ENCODE results near the gene MGLL. TPM values are rescaled to one million over a fixed set of nuclear protein-coding genes. Genes with fewer than 3 reads are reported as not detected.
A peak's percentile ranks its signal among the peaks of the same experiment; 100 is the strongest.

MGLL gene
- total RNA-seq, 1 experiment from 2014 or later = 0.94 TPM

DNA sequence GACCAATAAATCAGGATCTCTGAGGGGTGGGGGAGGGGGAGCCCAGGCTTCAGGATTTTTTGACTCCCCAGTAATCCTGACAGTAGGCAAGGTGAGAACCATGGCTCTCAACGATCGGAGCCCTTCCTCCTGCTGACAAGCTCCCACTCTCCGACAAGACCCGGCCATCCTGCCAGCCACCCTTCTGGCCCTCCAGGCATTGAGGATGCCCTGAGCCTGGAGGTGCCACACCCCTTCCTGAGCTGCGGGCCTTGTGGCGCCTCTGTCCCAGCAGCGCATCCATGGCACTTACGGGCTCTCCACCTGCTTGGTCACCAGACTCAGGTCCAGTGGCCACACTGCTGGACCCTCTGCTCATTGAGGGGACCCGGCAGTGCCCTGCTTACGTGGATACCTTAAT is 46.0 kb downstream of the MGLL start:
- Mint-ChIP-seq H3K27ac (no peak overlapping the region), H3K4me1 (no peaks in the 10 kb centered on the region), H3K36me3 (0 out of 2 replicates have a peak, but pooled peaks cover 4% of the 10 kb centered on the region), H3K4me3 (no peak overlapping the region), H3K27me3 (ENCODE audit: low read depth) (no peaks in the 10 kb centered on the region), H3K9me3 (peaks cover 14% of the 10 kb centered on the region)
- CTCF ChIA-PET = no interaction called here
- POLR2A ChIA-PET = no interaction called here
- no peak for ATAC-seq
- no peak for DNase-seq (ENCODE audit: low spot score)
- TF ChIP-seq ATF1 (CRISPR knock-in tag; IDR thresholded peaks at IDR 0.05) = no peak
- TF ChIP-seq, protein P1, sequence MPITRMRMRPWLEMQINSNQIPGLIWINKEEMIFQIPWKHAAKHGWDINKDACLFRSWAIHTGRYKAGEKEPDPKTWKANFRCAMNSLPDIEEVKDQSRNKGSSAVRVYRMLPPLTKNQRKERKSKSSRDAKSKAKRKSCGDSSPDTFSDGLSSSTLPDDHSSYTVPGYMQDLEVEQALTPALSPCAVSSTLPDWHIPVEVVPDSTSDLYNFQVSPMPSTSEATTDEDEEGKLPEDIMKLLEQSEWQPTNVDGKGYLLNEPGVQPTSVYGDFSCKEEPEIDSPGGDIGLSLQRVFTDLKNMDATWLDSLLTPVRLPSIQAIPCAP (CRISPR knock-in tag; IDR thresholded peaks at IDR 0.05) = no peak
- TF ChIP-seq OVOL2 (CRISPR knock-in tag; IDR thresholded peaks at IDR 0.05; ENCODE audit: borderline replicate concordance) = no peak
- no peak for TF ChIP-seq TP53 (CRISPR knock-in tag; IDR thresholded peaks at IDR 0.05)
- TF ChIP-seq, protein P2, sequence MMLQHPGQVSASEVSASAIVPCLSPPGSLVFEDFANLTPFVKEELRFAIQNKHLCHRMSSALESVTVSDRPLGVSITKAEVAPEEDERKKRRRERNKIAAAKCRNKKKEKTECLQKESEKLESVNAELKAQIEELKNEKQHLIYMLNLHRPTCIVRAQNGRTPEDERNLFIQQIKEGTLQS (CRISPR knock-in tag; conservative IDR thresholded peaks at IDR 0.05) = no peak
- TF ChIP-seq, protein P3, sequence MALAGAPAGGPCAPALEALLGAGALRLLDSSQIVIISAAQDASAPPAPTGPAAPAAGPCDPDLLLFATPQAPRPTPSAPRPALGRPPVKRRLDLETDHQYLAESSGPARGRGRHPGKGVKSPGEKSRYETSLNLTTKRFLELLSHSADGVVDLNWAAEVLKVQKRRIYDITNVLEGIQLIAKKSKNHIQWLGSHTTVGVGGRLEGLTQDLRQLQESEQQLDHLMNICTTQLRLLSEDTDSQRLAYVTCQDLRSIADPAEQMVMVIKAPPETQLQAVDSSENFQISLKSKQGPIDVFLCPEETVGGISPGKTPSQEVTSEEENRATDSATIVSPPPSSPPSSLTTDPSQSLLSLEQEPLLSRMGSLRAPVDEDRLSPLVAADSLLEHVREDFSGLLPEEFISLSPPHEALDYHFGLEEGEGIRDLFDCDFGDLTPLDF (CRISPR knock-in tag; IDR thresholded peaks at IDR 0.05) = no peak
- TF ChIP-seq KAT7 (CRISPR knock-in tag; IDR thresholded peaks at IDR 0.05; ENCODE audit: borderline replicate concordance) = no peak
- TF ChIP-seq, protein P4, sequence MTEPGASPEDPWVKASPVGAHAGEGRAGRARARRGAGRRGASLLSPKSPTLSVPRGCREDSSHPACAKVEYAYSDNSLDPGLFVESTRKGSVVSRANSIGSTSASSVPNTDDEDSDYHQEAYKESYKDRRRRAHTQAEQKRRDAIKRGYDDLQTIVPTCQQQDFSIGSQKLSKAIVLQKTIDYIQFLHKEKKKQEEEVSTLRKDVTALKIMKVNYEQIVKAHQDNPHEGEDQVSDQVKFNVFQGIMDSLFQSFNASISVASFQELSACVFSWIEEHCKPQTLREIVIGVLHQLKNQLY (CRISPR knock-in tag; IDR thresholded peaks at IDR 0.05) = no peak
- TF ChIP-seq MYBL2 (CRISPR knock-in tag; IDR thresholded peaks at IDR 0.05) = no peak
- TF ChIP-seq ZNF138 (CRISPR knock-in tag; conservative IDR thresholded peaks at IDR 0.05) = no peak
- TF ChIP-seq, protein P5, sequence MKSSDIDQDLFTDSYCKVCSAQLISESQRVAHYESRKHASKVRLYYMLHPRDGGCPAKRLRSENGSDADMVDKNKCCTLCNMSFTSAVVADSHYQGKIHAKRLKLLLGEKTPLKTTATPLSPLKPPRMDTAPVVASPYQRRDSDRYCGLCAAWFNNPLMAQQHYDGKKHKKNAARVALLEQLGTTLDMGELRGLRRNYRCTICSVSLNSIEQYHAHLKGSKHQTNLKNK (CRISPR knock-in tag; IDR thresholded peaks at IDR 0.05) = no peak
- TF ChIP-seq ZNF416 (CRISPR knock-in tag; IDR thresholded peaks at IDR 0.05) = no peak
- no peak for TF ChIP-seq IRF2 (CRISPR knock-in tag; IDR thresholded peaks at IDR 0.05; ENCODE audit: borderline replicate concordance, low read depth)
- no peak for TF ChIP-seq FOXP1 (CRISPR knock-in tag; IDR thresholded peaks at IDR 0.05; ENCODE audit: borderline replicate concordance)
- TF ChIP-seq ZNF121 (CRISPR knock-in tag; IDR thresholded peaks at IDR 0.05) = no peak
- TF ChIP-seq ZNF671 (CRISPR knock-in tag; IDR thresholded peaks at IDR 0.05) = no peak
- no peak for TF ChIP-seq TEAD1 (CRISPR knock-in tag; IDR thresholded peaks at IDR 0.05)
- no peak for TF ChIP-seq ZNF263 (CRISPR knock-in tag; IDR thresholded peaks at IDR 0.05; ENCODE audit: low read depth)
- TF ChIP-seq PRRX2 (CRISPR knock-in tag; IDR thresholded peaks at IDR 0.05) = no peak
- TF ChIP-seq, protein P6, sequence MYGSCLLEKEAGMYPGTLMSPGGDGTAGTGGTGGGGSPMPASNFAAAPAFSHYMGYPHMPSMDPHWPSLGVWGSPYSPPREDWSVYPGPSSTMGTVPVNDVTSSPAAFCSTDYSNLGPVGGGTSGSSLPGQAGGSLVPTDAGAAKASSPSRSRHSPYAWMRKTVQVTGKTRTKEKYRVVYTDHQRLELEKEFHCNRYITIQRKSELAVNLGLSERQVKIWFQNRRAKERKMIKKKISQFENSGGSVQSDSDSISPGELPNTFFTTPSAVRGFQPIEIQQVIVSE (CRISPR knock-in tag; IDR thresholded peaks at IDR 0.05; ENCODE audit: borderline replicate concordance) = no peak

DNA sequence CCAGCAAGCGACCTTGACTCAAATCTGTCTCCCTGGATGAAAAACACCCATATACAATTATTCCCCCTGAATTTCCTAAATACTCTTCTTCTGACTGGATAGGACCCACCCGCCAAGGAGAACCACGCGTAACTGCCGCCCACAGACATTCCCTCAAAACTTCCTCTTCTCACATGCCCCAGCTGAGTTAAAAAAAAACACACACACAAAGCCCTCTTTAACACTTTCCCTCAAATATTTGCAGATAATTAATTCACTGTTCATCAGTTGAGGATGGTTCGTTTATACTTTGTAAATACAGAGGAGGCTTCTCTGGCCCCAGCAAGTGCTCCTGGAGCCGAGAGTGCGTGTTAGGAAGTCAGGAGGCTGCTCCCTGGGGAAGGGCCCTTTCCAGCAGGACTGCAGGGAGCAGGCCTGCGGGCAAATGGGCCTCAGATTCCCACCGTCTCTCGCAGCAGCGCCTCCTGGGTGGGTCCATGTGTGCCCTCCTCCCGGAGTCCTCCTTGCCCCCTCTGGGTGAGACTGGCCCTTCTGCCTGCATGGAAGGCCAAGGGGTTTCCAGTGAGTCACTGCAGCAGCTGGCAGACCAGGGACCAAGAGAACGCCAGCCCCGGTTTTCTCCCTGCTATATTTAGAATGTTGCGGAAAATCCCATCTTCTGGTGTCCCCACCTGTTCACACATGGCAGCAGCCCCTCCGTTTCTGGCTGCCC is 46.8 kb downstream of the MGLL start:
- peaks cover 14% of the 10 kb centered on the region for H3K9me3 Mint-ChIP-seq
- no peaks in the 10 kb centered on the region for H3K27me3 Mint-ChIP-seq (ENCODE audit: low read depth)
- no peaks in the 10 kb centered on the region for H3K4me1 Mint-ChIP-seq
- no peak overlapping the region for H3K27ac Mint-ChIP-seq
- no peak overlapping the region for H3K4me3 Mint-ChIP-seq
- TF ChIP-seq FOXP1 (CRISPR knock-in tag; IDR thresholded peaks at IDR 0.05; ENCODE audit: borderline replicate concordance) (no peak), OVOL2 (CRISPR knock-in tag; IDR thresholded peaks at IDR 0.05; ENCODE audit: borderline replicate concordance) (no peak), ZNF423 (CRISPR knock-in tag; IDR thresholded peaks at IDR 0.05) (no peak), TP53 (CRISPR knock-in tag; IDR thresholded peaks at IDR 0.05) (no peak), SMAD4 (CRISPR knock-in tag; IDR thresholded peaks at IDR 0.05) (no peak), SOX15 (CRISPR knock-in tag; IDR thresholded peaks at IDR 0.05) (no peak), NFE2L1 (CRISPR knock-in tag; IDR thresholded peaks at IDR 0.05) (no peak), IRF2 (CRISPR knock-in tag; IDR thresholded peaks at IDR 0.05; ENCODE audit: borderline replicate concordance, low read depth) (no peak)
- TF ChIP-seq, protein P7, sequence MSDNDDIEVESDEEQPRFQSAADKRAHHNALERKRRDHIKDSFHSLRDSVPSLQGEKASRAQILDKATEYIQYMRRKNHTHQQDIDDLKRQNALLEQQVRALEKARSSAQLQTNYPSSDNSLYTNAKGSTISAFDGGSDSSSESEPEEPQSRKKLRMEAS (CRISPR knock-in tag; IDR thresholded peaks at IDR 0.05) = no peak
- TF ChIP-seq, protein P8, sequence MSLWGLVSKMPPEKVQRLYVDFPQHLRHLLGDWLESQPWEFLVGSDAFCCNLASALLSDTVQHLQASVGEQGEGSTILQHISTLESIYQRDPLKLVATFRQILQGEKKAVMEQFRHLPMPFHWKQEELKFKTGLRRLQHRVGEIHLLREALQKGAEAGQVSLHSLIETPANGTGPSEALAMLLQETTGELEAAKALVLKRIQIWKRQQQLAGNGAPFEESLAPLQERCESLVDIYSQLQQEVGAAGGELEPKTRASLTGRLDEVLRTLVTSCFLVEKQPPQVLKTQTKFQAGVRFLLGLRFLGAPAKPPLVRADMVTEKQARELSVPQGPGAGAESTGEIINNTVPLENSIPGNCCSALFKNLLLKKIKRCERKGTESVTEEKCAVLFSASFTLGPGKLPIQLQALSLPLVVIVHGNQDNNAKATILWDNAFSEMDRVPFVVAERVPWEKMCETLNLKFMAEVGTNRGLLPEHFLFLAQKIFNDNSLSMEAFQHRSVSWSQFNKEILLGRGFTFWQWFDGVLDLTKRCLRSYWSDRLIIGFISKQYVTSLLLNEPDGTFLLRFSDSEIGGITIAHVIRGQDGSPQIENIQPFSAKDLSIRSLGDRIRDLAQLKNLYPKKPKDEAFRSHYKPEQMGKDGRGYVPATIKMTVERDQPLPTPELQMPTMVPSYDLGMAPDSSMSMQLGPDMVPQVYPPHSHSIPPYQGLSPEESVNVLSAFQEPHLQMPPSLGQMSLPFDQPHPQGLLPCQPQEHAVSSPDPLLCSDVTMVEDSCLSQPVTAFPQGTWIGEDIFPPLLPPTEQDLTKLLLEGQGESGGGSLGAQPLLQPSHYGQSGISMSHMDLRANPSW (CRISPR knock-in tag; conservative IDR thresholded peaks at IDR 0.05; ENCODE audit: low read depth) = no peak
- TF ChIP-seq, protein P6 (CRISPR knock-in tag; IDR thresholded peaks at IDR 0.05; ENCODE audit: borderline replicate concordance) = no peak
- TF ChIP-seq, protein P9, sequence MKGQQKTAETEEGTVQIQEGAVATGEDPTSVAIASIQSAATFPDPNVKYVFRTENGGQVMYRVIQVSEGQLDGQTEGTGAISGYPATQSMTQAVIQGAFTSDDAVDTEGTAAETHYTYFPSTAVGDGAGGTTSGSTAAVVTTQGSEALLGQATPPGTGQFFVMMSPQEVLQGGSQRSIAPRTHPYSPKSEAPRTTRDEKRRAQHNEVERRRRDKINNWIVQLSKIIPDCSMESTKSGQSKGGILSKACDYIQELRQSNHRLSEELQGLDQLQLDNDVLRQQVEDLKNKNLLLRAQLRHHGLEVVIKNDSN (CRISPR knock-in tag; IDR thresholded peaks at IDR 0.05) = no peak
- H3K36me3 Mint-ChIP-seq = 0 out of 2 replicates have a peak, but pooled peaks cover 4% of the 10 kb centered on the region
- DNase-seq (ENCODE audit: low spot score) (no peak), ATAC-seq (0 out of 2 replicates have a peak, but pooled peaks have one; percentile 32)
- POLR2A ChIA-PET = interaction anchor here (1.2 kb wide), 1 partner anchor 12 kb away, joined by 3 read pairs; no protein-coding TSS in a partner anchor
- CTCF ChIA-PET = no interaction called here
